NT2/D1 (cell line): ENCODE results near the gene EMC8.

Source experiments
- SUZ12 ChIP-seq: IDR thresholded peaks from 2 replicates; pipeline ENCODE4 v1.6.1; 2011; ENCODE audit not compliant: insufficient read length, insufficient read depth; ENCODE audit errors: extremely low read depth
- ZNF274 ChIP-seq: IDR thresholded peaks from 2 replicates; pipeline ENCODE4 v1.6.1; 2011; ENCODE audit warnings: mild to moderate bottlenecking, low read depth, low read length

- TF ChIP-seq SUZ12 (no peak), ZNF274 (no peak)
Observed at GRCh38 chr16:85839681-85840240, 40.4 kb upstream of the EMC8 start.
